ENCODE data around the gene IL1RAP.
A peak's percentile ranks its signal among the peaks of the same experiment; 100 is the strongest.

IL1RAP gene

DNA sequence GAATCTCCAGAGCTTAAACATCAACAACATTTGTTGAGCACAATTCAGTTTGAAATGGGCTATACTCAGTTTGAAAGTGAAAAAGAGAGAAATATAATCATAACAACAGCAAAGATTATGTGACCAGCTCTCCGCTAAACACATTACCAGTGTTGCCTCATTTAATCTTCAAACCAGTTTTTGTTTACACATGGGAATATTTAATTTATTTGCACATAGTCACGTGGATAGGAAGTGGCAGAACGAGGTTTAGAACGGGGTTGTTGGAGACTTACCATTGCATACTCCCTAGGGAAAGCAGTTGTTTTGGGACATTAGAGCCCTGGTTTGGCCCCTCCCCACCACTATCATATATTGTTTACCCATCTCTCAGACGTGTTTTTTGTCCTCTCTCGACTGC lies 77.2 kb downstream of the IL1RAP start:
- no peak for TF ChIP-seq ZFX (IDR thresholded peaks at IDR 0.05)
- TF ChIP-seq, protein P1, sequence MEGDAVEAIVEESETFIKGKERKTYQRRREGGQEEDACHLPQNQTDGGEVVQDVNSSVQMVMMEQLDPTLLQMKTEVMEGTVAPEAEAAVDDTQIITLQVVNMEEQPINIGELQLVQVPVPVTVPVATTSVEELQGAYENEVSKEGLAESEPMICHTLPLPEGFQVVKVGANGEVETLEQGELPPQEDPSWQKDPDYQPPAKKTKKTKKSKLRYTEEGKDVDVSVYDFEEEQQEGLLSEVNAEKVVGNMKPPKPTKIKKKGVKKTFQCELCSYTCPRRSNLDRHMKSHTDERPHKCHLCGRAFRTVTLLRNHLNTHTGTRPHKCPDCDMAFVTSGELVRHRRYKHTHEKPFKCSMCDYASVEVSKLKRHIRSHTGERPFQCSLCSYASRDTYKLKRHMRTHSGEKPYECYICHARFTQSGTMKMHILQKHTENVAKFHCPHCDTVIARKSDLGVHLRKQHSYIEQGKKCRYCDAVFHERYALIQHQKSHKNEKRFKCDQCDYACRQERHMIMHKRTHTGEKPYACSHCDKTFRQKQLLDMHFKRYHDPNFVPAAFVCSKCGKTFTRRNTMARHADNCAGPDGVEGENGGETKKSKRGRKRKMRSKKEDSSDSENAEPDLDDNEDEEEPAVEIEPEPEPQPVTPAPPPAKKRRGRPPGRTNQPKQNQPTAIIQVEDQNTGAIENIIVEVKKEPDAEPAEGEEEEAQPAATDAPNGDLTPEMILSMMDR (conservative IDR thresholded peaks at IDR 0.05) = no peak
- peak overlapping the region; percentile 18; the same call in 1 of the 2 replicates for H3K27ac ChIP-seq

DNA sequence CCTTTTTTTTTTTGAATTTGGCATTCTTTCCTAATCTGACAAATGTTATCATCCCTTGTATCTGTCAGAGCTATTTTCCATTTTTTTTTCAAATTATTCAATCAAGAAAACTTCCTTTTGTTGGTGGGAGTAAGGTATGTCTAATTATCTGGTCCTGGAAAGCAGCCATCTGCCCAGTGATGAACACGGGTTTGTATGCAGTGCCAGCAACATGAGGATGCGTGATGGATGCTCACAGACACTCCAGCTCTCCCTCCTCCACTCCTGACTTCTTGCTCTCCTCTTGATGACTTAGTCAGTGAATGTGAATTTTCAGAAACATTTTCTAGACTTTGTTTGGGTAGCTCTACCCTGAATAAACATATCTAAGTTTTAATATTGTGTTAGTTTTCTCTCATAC lies 79.2 kb downstream of the IL1RAP start:
- H3K27ac ChIP-seq = no peak overlapping the region
- no peak for TF ChIP-seq ZFX (IDR thresholded peaks at IDR 0.05)
- TF ChIP-seq, protein P1 (conservative IDR thresholded peaks at IDR 0.05) = no peak

DNA sequence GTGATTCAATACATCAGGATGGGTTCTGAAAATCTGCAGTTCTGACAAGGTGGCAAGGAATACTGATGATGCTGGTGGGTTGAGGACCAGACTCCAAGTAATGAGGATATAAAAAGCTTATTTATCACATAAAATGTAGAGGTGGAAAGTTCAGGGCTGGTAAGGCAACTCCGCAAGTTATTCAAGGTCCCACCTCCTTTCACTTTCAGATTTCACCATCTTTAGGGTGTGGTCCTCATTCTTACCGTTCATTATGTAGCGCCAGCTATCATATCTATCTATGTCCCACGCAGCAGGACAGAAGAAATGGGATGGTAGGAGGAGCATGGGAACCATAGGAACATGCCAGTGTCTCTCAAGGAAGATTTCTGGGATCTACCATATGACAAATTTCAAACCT lies 80.3 kb downstream of the IL1RAP start:
- TF ChIP-seq, protein P1 (conservative IDR thresholded peaks at IDR 0.05) = no peak
- TF ChIP-seq ZFX (IDR thresholded peaks at IDR 0.05) = no peak
- no peak overlapping the region for H3K27ac ChIP-seq

DNA sequence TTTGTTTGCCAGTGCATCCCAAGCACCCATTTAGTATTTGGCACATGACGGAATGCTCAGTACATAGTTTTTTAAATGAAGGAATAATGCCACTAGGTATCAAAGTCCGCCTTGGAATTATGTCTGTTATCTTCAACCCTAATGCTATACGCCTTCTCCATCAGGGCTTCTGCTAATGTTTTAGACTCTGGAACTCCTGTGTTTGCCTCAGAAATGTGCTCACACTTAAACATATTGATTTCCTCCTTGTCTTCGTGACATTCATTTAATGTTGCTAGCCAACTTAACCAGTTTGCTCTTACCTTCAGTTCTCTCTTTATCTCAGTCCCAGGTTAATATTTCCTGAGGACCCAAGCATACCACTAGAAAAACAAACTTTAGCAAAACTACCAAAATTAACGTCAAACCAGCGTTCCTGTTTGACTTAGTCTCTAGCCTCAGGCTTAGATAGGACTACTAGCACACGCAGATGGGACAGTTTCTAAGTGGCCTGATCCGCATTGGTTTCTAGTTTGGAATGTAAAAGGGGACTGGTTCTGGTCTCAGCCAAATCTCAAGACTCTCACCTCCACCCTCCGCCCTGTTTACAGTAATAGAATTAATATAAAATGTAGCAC lies 81.4 kb downstream of the IL1RAP start:
- no peak overlapping the region for H3K27ac ChIP-seq
- TF ChIP-seq ZFX (IDR thresholded peaks at IDR 0.05) = no peak
- TF ChIP-seq, protein P1 (conservative IDR thresholded peaks at IDR 0.05) = no peak

DNA sequence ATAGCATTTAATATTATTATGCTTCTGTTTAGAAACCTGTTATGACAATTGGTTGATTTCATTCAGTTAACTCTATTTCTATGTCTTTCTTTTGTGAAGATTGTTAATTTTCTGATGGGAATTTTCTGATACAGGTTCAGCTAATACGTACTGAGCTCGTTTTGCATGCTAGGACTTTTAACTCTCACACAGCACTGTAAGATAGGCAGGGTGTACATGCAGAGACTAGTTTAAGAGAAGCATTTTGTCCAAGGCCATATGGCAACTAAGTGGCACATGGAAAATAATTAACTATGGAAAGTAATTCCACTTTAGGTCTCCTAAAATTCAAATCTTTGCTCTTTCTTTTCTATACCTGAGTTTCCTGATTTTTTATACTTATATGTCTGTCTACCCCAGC lies 81.9 kb downstream of the IL1RAP start:
- TF ChIP-seq, protein P1 (conservative IDR thresholded peaks at IDR 0.05) = no peak
- no peak for TF ChIP-seq ZFX (IDR thresholded peaks at IDR 0.05)
- no peak overlapping the region for H3K27ac ChIP-seq

DNA sequence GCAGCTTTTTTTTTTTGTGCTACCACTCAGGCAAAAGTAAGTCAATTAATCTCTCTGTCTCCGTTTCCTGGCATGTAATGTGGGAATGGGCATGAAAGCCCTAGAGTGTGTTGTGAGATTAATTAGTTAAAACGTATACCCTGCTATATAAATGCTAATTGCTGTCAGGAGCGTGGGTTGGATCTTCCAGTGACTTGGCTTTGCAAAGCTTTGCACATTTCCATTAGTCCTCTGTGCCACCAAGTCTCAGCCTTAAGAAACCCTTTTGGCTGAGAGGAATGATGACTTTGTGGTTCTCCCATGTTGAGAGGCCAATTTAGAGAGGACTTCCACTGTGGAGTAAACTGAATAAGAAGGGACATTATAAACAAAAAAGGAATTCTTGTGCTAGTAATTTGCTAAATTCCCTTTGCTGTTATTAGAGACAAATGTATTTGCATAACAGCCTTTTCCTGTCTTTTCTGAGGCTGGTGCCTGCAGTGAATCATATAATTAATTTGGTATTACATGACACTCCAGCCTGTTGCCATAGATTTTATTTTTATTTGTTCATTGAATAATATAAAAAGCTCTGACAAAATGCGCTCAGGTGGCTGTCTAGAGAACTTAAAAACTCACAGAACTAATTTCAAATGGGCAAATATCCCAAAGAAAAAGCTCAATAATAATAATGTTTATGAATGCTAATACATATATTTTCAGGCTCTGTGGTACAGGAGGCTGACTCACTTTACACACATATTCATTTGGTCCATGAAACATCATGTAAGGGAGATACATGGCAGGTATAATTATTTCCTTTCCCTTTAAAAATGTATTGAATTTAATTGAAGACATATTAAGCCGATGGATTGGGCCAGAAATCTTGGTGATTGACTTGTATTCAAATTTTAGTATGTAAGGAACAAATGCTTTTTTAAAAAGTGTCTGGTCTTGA lies 82.7 kb downstream of the IL1RAP start:
- TF ChIP-seq, protein P1 (conservative IDR thresholded peaks at IDR 0.05) = no peak
- no peak for TF ChIP-seq ZFX (IDR thresholded peaks at IDR 0.05)
- H3K27ac ChIP-seq = no peak overlapping the region

DNA sequence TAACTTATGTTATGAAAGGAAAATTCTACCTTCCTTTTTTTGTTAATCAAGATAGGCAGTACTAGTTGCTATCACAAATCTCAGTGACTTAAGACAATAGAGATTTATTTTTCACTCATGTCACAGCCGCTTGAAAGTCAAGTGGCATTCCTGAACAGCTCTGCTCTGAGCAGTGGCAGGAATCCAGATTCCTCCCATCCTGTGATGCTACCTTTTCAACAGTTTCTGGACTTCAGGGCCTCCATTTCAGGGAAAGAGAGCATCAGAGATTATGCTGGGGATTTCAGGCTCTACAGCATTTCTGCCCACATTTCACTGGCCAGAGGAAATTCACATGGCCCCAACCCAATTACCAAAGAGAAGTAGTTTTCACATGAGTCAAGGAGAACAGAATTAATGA lies 83.4 kb downstream of the IL1RAP start:
- H3K27ac ChIP-seq = no peak overlapping the region
- TF ChIP-seq, protein P1 (conservative IDR thresholded peaks at IDR 0.05) = no peak
- no peak for TF ChIP-seq ZFX (IDR thresholded peaks at IDR 0.05)

All from C4-2B (cell line).